Dorsolateral prefrontal cortex (tissue), 118 donors: ENCODE results near the gene GABBR2. TPM values are rescaled to one million over a fixed set of nuclear protein-coding genes. Genes with fewer than 3 reads are reported as not detected.

ENCODE experiments used
- total RNA-seq, 120 experiments: library from RNA; stranded (reverse); gene quantifications; one replicate each; pipeline versions ENCODE4 v1.2.3 to v1.2.4, GENCODE V29; 2022

Gene GABBR2
- total RNA-seq, 120 experiments from 2014 or later: 42.8 to 228 (median 154) TPM

Other genes starting within 250 kb of the GABBR2 start
- 10 to 100 TPM; 21.8 to 47.3 (median 33.7) TPM for gene ANKS6, start 87.6 kb upstream of the GABBR2 start, total RNA-seq
- gene GALNT12, start 98.7 kb upstream of the GABBR2 start, total RNA-seq: 1 to 10 TPM; 1.6 to 9.7 (median 3.9) TPM
- gene COL15A1, start 235.0 kb upstream of the GABBR2 start, total RNA-seq: 1 to 10 TPM in 83 of 120 experiments, under 1 TPM in 37; 0.33 to 5.0 (median 1.3) TPM